Coronary artery (tissue), 2 donors: ENCODE measurements around the gene DNAAF1.
A peak's percentile ranks its signal among the peaks of the same experiment; 100 is the strongest.
"Not testable (repeated sequence)": the region's sequence is repeated elsewhere in the genome, so short reads cannot be mapped to it uniquely, and the experiment has no call there.

Source experiments
- DNase-seq: peaks from one replicate; pipeline ENCODE4 v3.0.0-alpha.2; 2017; ENCODE audit warnings: low spot score
- H3K27ac ChIP-seq, 2 donors: fragments of 200-600 bp; sonication (generic); one replicate each; pipeline ENCODE4 v1.5.1; 2016 to 2019
- H3K4me3 ChIP-seq: fragments of 200-600 bp; sonication (generic); 2 replicates; pipeline ENCODE4 v1.5.1; 2016; ENCODE audit warnings: mild to moderate bottlenecking, moderate library complexity
- TF ChIP-seq, protein P1 (sequence below): fragments of 200-600 bp; sonication (generic); IDR thresholded peaks from one replicate; pipeline ENCODE4 v1.5.1; 2019; ENCODE audit warnings: antibody characterized with exemption

The DNAAF1 gene

DNA sequence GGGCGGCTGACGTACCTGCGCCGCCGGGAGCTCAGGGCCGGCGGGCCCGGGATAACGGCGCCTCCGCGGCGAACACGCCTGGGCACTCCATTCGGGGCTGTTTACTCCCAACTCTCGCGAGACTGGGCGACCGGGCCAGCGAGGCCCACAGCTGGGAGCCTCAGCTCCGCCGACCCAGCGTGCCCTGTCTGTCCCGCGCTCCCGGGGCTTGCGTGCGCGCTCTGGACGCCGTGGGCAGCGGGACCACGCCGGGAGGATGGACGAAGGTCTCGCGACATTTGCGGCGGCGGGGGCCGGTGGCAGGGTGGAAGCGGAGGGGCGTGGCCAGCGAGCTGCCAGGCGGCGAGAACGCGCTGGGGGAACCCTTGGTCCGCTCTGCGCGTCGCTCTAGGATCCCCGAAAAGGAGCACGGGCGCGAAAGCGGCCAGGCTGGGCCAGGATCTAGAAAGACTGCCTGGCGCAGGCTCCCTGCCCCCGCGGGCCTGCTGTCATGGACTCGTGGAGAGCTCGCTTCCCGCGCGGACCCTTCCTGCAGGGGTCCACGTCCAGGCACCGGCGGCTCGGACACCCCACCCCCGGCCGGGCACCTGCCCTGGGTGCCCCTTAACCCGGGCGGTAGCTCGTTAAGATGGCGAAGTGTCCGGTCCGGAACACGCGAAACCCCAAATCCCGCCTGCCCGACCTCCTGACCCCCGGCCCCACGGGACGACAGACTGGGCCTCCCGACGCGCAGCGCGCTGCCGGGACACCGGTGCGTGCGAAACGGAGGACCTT is 28.2 kb upstream of the DNAAF1 start, which contains the start of gene MBTPS1:
Gene MBTPS1, minus strand, starts transcription at position 223 of the 774 bp plus-strand sequence. CDS start 15,159 bp downstream, outside the sequence.
- TF ChIP-seq, protein P1, sequence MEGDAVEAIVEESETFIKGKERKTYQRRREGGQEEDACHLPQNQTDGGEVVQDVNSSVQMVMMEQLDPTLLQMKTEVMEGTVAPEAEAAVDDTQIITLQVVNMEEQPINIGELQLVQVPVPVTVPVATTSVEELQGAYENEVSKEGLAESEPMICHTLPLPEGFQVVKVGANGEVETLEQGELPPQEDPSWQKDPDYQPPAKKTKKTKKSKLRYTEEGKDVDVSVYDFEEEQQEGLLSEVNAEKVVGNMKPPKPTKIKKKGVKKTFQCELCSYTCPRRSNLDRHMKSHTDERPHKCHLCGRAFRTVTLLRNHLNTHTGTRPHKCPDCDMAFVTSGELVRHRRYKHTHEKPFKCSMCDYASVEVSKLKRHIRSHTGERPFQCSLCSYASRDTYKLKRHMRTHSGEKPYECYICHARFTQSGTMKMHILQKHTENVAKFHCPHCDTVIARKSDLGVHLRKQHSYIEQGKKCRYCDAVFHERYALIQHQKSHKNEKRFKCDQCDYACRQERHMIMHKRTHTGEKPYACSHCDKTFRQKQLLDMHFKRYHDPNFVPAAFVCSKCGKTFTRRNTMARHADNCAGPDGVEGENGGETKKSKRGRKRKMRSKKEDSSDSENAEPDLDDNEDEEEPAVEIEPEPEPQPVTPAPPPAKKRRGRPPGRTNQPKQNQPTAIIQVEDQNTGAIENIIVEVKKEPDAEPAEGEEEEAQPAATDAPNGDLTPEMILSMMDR = no peak
- peak; percentile 98 for DNase-seq
- Histone ChIP-seq H3K4me3 (peak within 1 kb of the TSS; percentile 89), H3K27ac (peak within 1 kb of the TSS; percentile 81 to 94)

DNA sequence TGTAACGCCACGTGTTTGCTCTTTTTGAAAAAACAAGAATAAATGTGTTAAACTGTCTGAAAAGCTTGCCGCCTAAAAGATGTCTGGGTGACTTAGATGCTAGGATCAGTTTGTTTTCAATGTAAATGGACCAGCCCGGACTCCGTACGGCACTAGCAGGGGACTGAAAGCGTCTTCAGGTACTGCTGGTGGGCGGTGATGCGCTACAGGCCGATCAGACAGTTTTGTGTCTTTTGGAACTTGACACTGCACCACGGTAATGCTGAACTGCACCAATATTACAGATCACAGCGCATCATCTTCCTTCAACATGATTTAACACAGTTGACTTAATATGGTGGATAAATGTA is 27.6 kb upstream of the DNAAF1 start:
- TF ChIP-seq, protein P1 = no peak
- DNase-seq = no peak
- Histone ChIP-seq H3K4me3 (peak overlapping the region; percentile 89), H3K27ac (peak overlapping the region; percentile 81 to 94)

DNA sequence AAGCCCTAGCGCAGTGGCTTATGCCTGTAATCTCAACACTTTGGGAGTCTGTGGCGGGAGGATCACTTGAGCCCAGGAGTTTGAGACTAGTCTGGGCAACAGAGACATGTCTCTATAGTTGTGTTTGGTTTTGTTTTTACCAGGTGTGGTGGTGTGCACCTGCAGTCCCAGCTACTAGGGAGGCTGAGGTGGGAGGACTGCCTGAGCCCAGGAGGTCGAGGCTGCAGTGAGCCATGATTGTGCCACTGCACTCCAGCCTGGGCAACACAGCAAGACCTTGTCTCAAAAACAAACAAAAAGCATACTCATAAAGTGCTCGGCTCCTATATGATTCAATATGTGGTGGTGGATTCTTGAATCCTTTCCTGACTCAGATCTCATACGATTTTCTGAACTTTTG is 26.8 kb upstream of the DNAAF1 start:
- H3K27ac ChIP-seq, H3K4me3 ChIP-seq, DNase-seq: not testable (repeated sequence)

DNA sequence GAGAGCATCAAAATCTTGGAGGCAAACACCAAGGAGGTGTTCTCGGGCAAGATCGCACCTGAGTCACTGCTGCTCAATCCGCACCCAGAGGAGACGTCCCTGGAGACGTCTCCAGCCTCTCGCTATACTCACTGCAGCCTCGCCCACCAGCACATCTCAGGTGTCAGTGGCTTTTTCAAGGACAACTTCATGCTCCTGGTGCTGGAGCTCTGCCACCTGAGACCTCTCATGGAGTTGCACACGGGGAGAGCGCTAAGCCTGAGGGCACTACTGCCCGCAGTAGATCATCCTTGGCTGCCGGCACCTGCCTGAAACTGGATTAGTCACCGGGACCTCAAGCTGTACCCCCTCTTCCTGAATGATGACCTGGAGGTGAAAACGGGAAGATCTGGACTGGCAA is 25.7 kb upstream of the DNAAF1 start:
- TF ChIP-seq, protein P1 = no peak
- H3K27ac ChIP-seq = no peak overlapping the region
- DNase-seq = no peak
- H3K4me3 ChIP-seq = no peak overlapping the region

DNA sequence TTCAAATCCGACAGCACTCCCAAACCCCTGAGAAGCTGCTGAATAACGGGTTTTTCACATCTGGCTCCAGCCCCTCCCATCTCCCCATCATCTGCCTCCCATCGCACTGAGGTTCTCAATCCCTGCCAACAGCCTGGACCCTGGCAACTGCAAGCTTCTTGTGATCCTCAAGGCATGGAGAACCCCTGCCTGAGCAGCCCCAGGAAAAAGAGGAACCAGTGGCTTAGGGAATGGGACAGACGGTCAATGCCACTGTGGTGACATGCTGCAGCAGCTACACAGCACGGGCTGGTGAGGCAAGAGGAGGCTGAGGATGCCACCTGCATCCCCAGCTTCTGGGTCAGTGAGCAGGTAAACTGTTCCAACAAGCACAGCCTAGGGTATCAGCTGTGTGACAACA is 25.1 kb upstream of the DNAAF1 start:
- TF ChIP-seq, protein P1 = no peak

DNA sequence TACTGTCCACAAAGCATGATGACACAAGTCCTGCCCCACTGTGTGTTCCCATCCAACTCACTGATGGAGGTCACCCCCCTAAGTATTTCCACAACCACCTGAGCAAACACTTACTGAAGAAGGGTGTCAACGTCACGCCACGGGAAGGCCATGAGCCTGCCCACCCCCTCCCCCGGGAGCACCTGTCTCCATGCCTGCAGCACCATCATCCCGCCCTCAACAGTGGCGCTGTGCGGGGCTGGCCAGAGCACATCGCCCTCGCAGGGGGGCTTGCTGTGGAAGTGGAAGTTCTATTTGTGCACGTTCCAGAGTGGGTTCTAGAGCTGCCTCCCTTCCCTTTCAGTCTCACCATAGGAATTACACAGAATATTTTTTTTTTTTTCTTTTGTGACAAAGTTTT is 24.1 kb upstream of the DNAAF1 start:
- TF ChIP-seq, protein P1 = no peak
- H3K4me3 ChIP-seq = no peak overlapping the region
- DNase-seq = no peak

More for the DNA sequence above, 25.1 kb upstream of the DNAAF1 start:
- no peak for DNase-seq
- H3K27ac ChIP-seq = no peak overlapping the region
- no peak overlapping the region for H3K4me3 ChIP-seq

DNA sequence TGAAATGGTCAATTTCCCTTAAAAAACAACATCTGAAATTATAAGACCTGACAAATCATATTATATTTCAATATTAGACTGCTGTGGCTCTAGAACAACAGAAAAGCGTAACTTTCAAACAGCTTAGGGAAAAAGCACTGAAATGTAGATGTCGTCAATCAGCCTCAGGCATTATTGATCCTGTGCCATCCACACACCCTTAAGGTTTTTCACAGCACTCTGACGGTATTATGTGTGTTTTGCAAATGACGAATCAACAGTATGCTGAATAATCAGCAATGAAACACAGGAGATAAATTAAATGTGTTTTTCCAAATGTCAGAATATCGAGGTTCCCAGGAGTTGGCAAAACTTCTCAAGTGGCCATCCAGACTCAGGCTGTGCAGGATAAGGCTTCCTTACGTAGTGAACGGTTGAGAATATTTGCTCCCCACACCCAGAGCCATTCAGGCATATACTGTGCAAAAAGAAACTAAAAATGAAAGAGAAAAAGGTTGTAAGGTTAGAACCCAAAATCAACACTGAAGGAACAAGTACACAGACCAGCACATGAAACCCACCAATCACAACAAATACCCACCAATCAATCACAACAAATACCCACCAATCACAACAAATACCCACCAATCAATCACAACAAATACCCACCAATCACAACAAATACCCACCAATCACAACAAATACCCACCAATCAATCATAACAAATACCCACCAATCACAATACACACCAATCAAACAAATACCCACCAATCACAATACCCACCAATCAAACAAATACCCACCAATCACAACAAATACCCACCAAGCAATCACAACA is 20.6 kb upstream of the DNAAF1 start:
- TF ChIP-seq, protein P1 = no peak
- H3K4me3 ChIP-seq = no peak overlapping the region
- no peak overlapping the region for H3K27ac ChIP-seq
- no peak for DNase-seq

More for the DNA sequence above, 24.1 kb upstream of the DNAAF1 start:
- no peak overlapping the region for H3K27ac ChIP-seq
